Stimulated activated CD4-positive, alpha-beta T cell treated with anti-CD3 and anti-CD28 coated beads, Interleukin-4, amount 100 ng/mL, for 48 hours (primary cell): ENCODE results near the gene CKAP4.

Experiments
- DNase-seq, 2 donors: peaks; one replicate each; pipeline ENCODE4 v3.0.0-alpha.2; 2020; ENCODE audit warnings: low read depth in 2 of 2

Gene CKAP4

DNA sequence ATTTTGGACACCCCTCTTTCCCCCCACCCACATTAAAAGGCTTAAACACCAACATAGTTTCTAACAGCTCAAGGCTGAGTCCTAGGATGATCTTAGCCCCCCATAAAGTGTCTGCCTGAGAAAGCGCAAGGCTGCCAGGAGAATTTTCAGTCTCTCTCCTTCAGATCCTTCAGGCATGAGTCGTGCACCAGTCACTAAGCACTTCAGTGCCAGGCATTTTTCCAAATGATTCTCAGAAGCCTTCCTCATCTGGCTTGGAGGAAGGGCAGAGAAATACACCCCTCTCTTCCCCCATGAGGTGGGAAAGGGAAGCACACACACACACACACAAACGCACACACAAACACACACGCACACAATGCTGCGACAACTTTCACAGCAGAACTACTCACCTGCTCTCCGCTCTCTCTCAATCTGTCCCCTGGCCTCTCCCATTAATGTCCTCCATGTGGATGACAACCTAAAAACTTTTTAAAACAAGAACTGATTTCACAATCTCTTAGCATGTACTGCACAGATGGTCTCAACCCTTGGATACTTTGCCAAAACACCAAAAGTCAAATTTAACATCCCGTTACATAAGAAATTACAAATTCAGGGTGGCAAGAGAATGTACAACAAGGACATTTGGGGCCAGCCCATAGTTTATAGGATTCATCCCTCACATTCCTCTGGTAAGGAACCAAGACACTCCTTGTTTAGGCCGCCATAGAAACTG, 49.8 kb downstream of the CKAP4 start:
- no peak for DNase-seq

DNA sequence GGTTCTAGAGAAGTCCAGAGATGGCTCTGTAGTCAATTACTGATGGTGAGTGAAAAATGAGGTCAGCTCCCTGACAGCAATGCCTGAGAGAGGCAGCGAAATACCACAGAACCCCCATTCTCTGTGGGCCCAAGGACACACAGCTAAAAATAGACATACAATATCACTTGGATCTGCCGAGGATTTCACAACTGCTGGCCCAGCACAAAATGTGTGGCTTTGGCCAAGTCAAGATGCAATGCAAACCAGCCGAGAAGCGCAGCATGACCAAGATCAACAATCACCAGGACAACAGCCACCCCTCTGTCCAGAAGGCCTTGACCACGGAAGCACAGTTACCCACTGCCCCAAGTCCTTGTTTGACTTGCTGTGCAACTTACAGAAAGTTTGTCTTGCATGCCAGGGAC, 52.2 kb downstream of the CKAP4 start:
- no peak for DNase-seq

DNA sequence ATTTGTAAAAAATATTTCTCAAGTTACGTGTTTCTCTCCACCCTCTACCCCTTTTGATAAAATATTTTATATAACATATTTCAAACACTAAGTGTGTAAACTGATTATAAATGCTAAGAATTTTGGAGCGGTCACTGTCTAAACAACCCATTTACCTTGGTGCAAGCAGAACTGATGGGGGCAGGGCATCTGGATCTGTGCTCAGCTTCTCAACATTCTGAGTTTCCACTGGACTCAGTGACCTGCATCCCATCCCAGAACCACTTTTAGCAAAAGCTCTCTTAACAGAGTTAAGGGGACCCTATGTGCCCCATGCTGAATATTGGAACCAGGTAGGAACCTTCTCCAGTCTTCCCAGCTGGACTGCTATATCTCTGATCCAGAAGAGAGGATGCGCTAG, 53.5 kb downstream of the CKAP4 start:
- no peak for DNase-seq

DNA sequence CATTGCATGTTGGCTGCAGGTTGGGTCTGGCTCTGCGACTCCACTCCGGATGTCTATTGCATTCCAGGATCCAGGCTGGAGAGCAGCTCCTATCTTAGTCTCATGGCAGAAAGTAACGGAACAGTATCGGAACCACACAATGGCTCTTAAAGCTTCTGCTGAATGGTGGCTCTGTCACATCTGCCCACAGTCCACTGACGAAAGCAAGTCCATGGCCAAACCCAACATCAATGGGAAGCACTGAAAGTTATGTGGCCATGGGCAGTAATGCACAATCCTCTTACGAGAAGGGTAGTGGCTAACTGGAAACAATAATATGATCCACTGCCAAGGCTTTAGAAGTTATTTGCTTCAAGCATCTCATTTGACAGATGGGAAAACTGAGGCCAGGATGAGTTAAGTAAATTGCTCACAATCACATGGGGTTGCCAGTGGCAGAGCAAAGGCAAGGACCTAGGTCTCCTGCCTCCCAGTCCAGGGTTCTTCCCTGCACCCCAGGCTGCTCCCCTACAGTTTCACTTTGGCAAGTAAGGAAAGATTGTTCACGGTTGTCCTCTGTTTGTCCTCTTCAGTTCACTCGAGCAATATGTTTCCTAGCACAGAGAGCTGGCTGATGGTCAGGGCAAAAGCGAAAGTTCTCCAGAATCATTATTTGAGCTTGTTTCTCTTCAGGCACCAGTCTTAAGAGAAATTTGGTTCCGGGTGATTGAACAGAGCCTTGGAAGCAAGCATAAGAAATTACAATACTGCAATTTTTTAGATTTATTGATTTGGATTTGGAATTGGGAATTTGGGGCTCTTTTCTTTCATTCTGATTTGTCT, 54.2 kb downstream of the CKAP4 start:
- no peak for DNase-seq

DNA sequence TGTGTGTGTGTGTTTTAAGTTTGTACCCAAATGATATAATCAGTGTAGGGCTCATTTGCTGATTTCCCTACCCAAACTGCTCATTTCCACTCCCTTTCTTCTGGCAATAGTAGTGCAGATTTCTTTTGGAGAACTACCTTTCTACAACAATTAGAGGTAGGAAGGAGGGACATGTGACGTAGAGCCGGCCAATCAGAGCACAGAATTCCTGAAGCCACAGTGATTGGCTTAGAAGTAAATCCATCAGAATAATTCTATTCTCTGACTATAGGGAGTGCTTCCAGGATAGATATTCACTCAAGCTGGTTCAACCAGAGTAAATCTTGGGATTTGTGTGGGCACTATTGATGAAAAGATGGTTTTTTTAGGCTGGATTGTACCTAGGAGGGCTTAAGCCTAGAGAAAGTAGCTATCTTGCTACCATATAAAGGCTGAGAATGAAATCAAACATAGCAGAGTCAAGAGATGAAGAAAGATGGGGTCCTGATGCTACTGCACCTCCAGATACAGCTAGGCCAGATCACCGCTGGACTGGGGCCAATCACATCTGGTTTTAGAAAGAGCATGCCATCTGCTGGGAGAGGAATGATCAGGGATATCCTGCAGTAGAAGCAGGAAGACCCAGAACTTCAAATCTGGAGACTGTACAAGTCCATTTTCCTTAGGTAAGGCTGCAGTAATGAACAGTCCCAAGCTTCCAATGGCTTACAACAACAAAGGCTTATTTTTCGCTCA, 55.0 kb downstream of the CKAP4 start:
- no peak for DNase-seq

DNA sequence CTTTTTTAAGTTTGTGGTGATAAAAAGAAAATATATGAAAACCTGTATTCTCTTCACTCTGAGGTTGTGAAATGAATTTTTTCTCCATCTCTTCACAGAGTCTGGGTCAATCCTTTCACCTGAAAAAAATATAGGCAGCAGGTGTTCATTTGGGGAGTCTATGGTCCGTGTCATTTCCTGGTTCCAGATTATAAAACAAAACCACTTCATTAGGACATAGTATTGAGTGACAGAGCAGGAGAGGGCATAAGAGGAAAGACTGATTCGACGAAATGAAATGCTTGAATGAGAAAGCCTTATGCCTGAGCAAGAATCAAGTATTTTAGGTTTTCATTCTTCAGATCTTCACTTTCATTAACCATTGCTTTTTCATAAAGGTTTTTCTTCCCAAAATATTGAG, 57.2 kb downstream of the CKAP4 start:
- no peak for DNase-seq

DNA sequence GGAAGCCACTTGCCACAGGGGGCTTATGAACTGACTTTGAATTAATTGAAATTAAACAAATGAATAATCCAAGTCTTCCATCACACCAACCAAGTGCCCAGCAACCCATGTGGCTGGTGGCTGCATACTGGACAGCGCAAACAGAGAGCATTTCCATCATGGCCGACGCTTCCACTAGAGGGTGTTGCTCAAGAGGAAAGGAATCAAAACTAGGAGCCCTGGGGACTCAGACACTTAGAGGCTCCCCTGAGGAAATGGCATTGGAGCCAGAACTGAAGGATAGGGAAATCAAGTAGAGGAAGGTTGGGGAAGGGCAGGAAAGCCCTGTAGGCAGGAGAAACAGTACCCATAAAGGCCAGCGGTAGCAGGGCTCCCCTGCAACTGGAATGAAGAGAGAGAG, 58.5 kb downstream of the CKAP4 start:
- DNase-seq = no peak

DNA sequence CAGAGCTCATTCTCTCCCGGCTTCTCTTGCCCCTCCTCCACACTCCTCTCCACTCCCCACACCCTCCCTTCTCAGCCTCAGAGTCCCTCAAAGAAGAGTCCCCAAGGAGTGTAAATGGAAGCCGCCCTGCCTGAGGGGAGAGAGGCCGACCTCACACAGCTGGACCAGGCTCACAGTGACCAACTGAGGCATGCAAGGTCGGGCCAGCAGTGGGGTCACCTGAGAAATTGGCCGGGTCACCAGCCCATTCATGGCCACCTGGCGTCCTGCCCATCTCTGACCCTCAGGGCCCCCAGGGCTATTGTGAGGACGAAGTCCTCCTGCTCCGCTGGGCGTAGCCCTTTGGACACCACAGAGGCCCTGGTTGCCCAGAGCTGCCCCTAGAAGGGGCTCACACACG, 59.6 kb downstream of the CKAP4 start:
- no peak for DNase-seq
